Glutamatergic neuron (in vitro differentiated cells): ENCODE measurements around the gene RASSF5. TPM values are rescaled to one million over a fixed set of nuclear protein-coding genes. Genes with fewer than 3 reads are reported as not detected.

Experiments used
- DNase-seq: peaks from one replicate; pipeline ENCODE4 v3.0.0; 2022
- H3K27ac Mint-ChIP-seq: one replicate; pipeline ENCODE4 v1.8.0; 2020; ENCODE audit warnings: mild to moderate bottlenecking, mixed read lengths, inconsistent platforms; ENCODE audit not compliant: unreplicated experiment
- H3K27me3 Mint-ChIP-seq: one replicate; pipeline ENCODE4 v1.8.0; 2020; ENCODE audit warnings: mild to moderate bottlenecking, moderate library complexity, mixed read lengths, inconsistent platforms; ENCODE audit not compliant: unreplicated experiment
- H3K36me3 Mint-ChIP-seq: one replicate; pipeline ENCODE4 v1.8.0; 2020; ENCODE audit warnings: mild to moderate bottlenecking, mixed read lengths, inconsistent platforms; ENCODE audit not compliant: unreplicated experiment
- H3K4me1 Mint-ChIP-seq: one replicate; pipeline ENCODE4 v1.8.0; 2020; ENCODE audit warnings: mild to moderate bottlenecking, low read depth, mixed read lengths, inconsistent platforms; ENCODE audit not compliant: unreplicated experiment
- H3K4me3 Mint-ChIP-seq: one replicate; pipeline ENCODE4 v1.8.0; 2020; ENCODE audit warnings: mild to moderate bottlenecking, mixed read lengths, inconsistent platforms; ENCODE audit not compliant: unreplicated experiment
- H3K9me3 Mint-ChIP-seq: one replicate; pipeline ENCODE4 v1.8.0; 2020; ENCODE audit warnings: mild to moderate bottlenecking, moderate library complexity, mixed read lengths, inconsistent platforms; ENCODE audit not compliant: unreplicated experiment
- CTCF ChIP-seq: fragments of 200-600 bp; sonication (generic); IDR thresholded peaks from one replicate; pipeline ENCODE4 v1.5.0; 2021; ENCODE audit not compliant: partially characterized antibody, unreplicated experiment
- total RNA-seq: library from RNA; stranded (reverse); fragmentation: NEBNext Ultra II Directional; extraction: Animal tissue kit (Norgen Biotek cat#: 25700); gene quantifications from one replicate; pipeline ENCODE4 v1.2.1, GENCODE V29; 2021; ENCODE audit not compliant: unreplicated experiment

Gene RASSF5
- total RNA-seq, 1 donor from 2014 or later = 2.7 TPM

DNA sequence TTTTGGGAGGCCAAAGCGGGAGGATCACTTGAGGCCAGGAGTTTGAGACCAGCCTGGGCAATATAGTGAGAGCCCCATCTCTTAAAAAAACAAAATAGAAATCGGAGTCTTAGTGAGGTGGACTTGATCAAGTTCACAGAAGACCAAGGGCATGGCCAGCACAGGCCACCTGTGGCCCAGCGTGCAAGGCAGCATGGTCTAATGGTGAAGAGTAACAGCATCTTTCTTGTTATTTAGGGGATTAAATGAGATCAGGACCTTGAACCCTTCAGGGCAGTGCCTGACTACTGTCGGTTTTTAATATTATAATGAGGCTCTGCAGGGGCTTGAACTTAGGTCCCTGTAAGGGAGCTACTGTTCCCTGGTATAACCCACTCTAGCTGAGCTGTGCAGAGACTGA, 66.4 kb downstream of the RASSF5 start:
- H3K4me3 Mint-ChIP-seq = no peak overlapping the region

GRCh38 chr1:206575165-206575893, 68.0 kb downstream of the RASSF5 start:
- TF ChIP-seq CTCF = no peak
- Mint-ChIP-seq H3K27ac (no peak overlapping the region), H3K36me3 (no peaks in the 10 kb centered on the region), H3K27me3 (no peaks in the 10 kb centered on the region), H3K4me3 (no peak overlapping the region), H3K4me1 (peaks cover 5% of the 10 kb centered on the region), H3K9me3 (no peaks in the 10 kb centered on the region)
- no peak for DNase-seq

More for the DNA sequence above, 66.4 kb downstream of the RASSF5 start:
- H3K4me1 Mint-ChIP-seq = peaks cover 3% of the 10 kb centered on the region
- no peak for TF ChIP-seq CTCF
- DNase-seq = no peak
- H3K9me3 Mint-ChIP-seq = no peaks in the 10 kb centered on the region
- H3K27me3 Mint-ChIP-seq = no peaks in the 10 kb centered on the region
- no peaks in the 10 kb centered on the region for H3K36me3 Mint-ChIP-seq
- no peak overlapping the region for H3K27ac Mint-ChIP-seq

GRCh38 chr1:206575894-206576737, 68.8 kb downstream of the RASSF5 start:
- no peak for DNase-seq
- no peaks in the 10 kb centered on the region for H3K36me3 Mint-ChIP-seq
- H3K4me3 Mint-ChIP-seq = no peak overlapping the region
- no peaks in the 10 kb centered on the region for H3K9me3 Mint-ChIP-seq
- no peak overlapping the region for H3K27ac Mint-ChIP-seq
- H3K4me1 Mint-ChIP-seq = peaks cover 7% of the 10 kb centered on the region
- no peaks in the 10 kb centered on the region for H3K27me3 Mint-ChIP-seq
- no peak for TF ChIP-seq CTCF

DNA sequence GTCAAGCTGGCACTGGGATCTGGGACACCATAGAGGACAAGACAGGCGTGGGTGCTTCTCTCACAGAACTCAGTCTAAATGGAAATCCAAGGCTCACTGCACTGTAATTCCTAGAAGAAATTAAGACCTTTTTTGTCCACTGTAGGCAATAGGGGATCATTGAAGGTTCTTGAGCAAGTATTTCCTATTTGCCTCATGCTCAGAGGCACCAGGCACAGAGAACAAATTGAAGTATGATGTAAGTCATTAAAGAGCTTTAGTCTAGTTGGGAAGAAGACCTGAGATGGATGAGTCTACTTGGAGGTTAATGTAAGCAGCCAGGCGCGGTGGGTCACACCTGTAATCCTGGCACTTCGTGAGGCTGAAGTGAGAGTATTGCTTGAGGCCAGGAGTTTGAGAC, 70.3 kb downstream of the RASSF5 start:
- Mint-ChIP-seq H3K27ac (no peak overlapping the region), H3K9me3 (peaks cover 1% of the 10 kb centered on the region), H3K36me3 (no peaks in the 10 kb centered on the region), H3K4me1 (peaks cover 7% of the 10 kb centered on the region), H3K27me3 (no peaks in the 10 kb centered on the region), H3K4me3 (no peak overlapping the region)
- TF ChIP-seq CTCF = no peak
- no peak for DNase-seq
